SK-N-SH (cell line): ENCODE results near the gene CELF4.

Experiments used
- CTCF ChIP-seq: fragments of 200-600 bp; sonication (generic); IDR thresholded peaks from 2 replicates; pipeline ENCODE4 v1.6.1; 2017; ENCODE audit warnings: antibody characterized with exemption, mild to moderate bottlenecking, moderate library complexity
- USF1 ChIP-seq: IDR thresholded peaks from 2 replicates; pipeline ENCODE4 v1.4.0; 2012; ENCODE audit warnings: low read depth, borderline replicate concordance

GRCh38 chr18:37516361-37516853, 49.2 kb downstream of the CELF4 start:
- TF ChIP-seq CTCF (no peak), USF1 (no peak)
